Measurements from ENCODE around the gene VPS16.

DNA sequence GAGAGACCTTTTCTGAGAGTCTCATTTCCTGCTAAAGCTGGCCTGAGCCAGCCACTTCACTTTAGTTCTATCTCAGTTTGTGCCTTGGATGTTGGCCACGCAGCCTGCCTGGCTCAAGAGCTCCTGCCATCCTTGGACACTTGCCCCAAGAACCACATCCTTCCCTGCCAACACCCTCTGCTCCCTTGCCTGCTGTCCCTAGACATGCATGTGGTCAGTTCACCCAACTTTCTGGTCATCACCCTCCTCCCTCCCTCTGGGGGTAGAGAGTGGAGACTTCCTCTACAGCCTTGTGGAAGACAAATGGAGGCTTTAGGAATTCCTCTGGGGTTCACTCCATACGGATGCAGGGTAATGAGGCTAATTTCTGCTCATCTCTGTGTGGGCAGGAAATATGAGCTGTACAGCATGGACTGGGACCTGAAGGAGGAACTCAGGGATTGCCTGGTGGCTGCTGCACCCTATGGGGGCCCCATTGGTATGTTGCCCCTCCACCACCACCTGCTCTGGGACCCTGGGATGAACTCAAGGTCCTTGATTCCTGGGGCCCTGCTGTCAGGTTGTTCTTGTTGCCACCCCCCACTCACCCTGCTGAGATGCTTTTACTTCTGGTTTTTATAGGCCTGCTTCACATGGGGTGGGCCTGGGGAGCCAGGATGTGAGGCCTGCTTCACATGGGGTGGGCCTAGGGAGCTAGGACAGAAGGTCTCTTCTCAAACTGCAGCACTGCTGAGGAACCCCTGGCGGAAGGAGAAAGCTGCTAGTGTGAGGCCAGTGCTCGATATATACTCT, 19.0 kb downstream of the VPS16 start:
- TF ChIP-seq, protein P1, sequence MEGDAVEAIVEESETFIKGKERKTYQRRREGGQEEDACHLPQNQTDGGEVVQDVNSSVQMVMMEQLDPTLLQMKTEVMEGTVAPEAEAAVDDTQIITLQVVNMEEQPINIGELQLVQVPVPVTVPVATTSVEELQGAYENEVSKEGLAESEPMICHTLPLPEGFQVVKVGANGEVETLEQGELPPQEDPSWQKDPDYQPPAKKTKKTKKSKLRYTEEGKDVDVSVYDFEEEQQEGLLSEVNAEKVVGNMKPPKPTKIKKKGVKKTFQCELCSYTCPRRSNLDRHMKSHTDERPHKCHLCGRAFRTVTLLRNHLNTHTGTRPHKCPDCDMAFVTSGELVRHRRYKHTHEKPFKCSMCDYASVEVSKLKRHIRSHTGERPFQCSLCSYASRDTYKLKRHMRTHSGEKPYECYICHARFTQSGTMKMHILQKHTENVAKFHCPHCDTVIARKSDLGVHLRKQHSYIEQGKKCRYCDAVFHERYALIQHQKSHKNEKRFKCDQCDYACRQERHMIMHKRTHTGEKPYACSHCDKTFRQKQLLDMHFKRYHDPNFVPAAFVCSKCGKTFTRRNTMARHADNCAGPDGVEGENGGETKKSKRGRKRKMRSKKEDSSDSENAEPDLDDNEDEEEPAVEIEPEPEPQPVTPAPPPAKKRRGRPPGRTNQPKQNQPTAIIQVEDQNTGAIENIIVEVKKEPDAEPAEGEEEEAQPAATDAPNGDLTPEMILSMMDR (IDR thresholded peaks at IDR 0.05 in 2 of 3, conservative IDR thresholded peaks at IDR 0.05 in 1 of 3; ENCODE audit: borderline replicate concordance in 1 of 3, insufficient read depth in 1 of 3, low read depth in 2 of 3, low read length in 2 of 3): no peak
- no peak for TF ChIP-seq RAD21 (IDR thresholded peaks at IDR 0.05; ENCODE audit: low read depth)
- no peak for TF ChIP-seq POLR2AphosphoS5 (IDR thresholded peaks at IDR 0.05; ENCODE audit: low read depth, low read length)
- no peak for TF ChIP-seq EZH2phosphoT487 (IDR thresholded peaks at IDR 0.05; ENCODE audit: borderline replicate concordance)
- TF ChIP-seq, protein P2, sequence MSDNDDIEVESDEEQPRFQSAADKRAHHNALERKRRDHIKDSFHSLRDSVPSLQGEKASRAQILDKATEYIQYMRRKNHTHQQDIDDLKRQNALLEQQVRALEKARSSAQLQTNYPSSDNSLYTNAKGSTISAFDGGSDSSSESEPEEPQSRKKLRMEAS (IDR thresholded peaks at IDR 0.05): no peak
- no peak for TF ChIP-seq EZH2 (IDR thresholded peaks at IDR 0.05)
- no peak for TF ChIP-seq SIN3A (IDR thresholded peaks at IDR 0.05; ENCODE audit: low read depth)
- no peak for TF ChIP-seq ELF1 (IDR thresholded peaks at IDR 0.05; ENCODE audit: borderline replicate concordance, low read depth)
- TF ChIP-seq ZNF274 (IDR thresholded peaks at IDR 0.05; ENCODE audit: low read depth, low read length): no peak
- TF ChIP-seq CEBPB (IDR thresholded peaks at IDR 0.05; ENCODE audit: low read depth): no peak
- TF ChIP-seq SRF (IDR thresholded peaks at IDR 0.05; ENCODE audit: low read depth): no peak
